ENCODE measurements around the gene SLC9A9.

DNA sequence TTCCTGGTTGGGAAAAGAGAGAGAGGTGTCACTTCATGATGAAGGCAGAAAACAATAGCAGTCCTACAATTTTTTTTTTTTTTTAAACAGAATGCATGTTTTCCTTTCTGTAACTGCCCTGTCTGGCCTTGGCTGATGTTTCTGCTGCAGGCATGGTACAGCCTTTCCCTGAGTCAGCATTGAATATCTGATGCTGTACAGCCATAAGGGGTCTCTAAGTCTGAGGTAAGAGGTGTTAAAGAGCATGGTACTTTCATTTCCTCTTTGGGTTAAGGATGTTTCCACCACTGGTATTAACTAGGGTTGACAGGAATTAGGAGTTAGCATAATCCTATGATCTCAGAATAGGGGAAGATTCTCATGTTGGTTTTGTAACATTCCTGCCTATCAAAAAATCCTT, 581.3 kb downstream of the SLC9A9 start:
- TF ChIP-seq POLR2A (IDR thresholded peaks at IDR 0.05), result no peak
- TF ChIP-seq, protein P1, sequence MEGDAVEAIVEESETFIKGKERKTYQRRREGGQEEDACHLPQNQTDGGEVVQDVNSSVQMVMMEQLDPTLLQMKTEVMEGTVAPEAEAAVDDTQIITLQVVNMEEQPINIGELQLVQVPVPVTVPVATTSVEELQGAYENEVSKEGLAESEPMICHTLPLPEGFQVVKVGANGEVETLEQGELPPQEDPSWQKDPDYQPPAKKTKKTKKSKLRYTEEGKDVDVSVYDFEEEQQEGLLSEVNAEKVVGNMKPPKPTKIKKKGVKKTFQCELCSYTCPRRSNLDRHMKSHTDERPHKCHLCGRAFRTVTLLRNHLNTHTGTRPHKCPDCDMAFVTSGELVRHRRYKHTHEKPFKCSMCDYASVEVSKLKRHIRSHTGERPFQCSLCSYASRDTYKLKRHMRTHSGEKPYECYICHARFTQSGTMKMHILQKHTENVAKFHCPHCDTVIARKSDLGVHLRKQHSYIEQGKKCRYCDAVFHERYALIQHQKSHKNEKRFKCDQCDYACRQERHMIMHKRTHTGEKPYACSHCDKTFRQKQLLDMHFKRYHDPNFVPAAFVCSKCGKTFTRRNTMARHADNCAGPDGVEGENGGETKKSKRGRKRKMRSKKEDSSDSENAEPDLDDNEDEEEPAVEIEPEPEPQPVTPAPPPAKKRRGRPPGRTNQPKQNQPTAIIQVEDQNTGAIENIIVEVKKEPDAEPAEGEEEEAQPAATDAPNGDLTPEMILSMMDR (IDR thresholded peaks at IDR 0.05), result no peak
- TF ChIP-seq EP300 (IDR thresholded peaks at IDR 0.05; ENCODE audit: low read depth), result no peak
- TF ChIP-seq POLR2AphosphoS5 (IDR thresholded peaks at IDR 0.05), result no peak

Data from transverse colon (tissue), 4 donors.